Calu3 (cell line): ENCODE data around the gene SGPL1. TPM values are rescaled to one million over a fixed set of nuclear protein-coding genes. Genes with fewer than 3 reads are reported as not detected.
"Not testable (repeated sequence)": the region's sequence is repeated elsewhere in the genome, so short reads cannot be mapped to it uniquely, and the experiment has no call there.

Experiments used
- Bru-seq: library from RNA; stranded (reverse); fragments of 400-500 nt; gene quantifications from one replicate; lab custom pipeline; 2021; lab: Mats Ljungman, UMichigan
- BruChase-seq, 2 experiments: library from RNA; stranded (reverse); fragments of 400-500 nt; gene quantifications; one replicate each; lab custom pipeline; 2021; lab: Mats Ljungman, UMichigan
- BruUV-seq: library from RNA; stranded (reverse); fragments of 400-500 nt; replicated peaks from 2 replicates; lab custom pipeline; 2021; lab: Mats Ljungman, UMichigan
- CTCF ChIA-PET: fragments of 300-600 bp; sonication (Branson Sonifier 250); formaldehyde crosslinking; loops from one replicate; lab custom pipeline; 2022; ENCODE audit warnings: antibody characterized with exemption; lab: Charles Lee
- DNase-seq: peaks from one replicate; pipeline ENCODE4 v3.0.0; 2022
- H3K27ac Mint-ChIP-seq: one replicate; pipeline ENCODE4 v1.8.0; 2022; ENCODE audit warnings: mixed read lengths; ENCODE audit not compliant: unreplicated experiment
- H3K27me3 Mint-ChIP-seq: one replicate; pipeline ENCODE4 v1.8.0; 2022; ENCODE audit warnings: mixed read lengths; ENCODE audit not compliant: unreplicated experiment
- H3K36me3 Mint-ChIP-seq: one replicate; pipeline ENCODE4 v1.8.0; 2022; ENCODE audit warnings: mild to moderate bottlenecking, moderate library complexity, mixed read lengths; ENCODE audit not compliant: insufficient read depth, unreplicated experiment
- H3K4me1 Mint-ChIP-seq: one replicate; pipeline ENCODE4 v1.8.0; 2022; ENCODE audit warnings: mild to moderate bottlenecking, low read depth, mixed read lengths; ENCODE audit not compliant: unreplicated experiment
- H3K4me3 Mint-ChIP-seq: one replicate; pipeline ENCODE4 v1.8.0; 2022; ENCODE audit warnings: mild to moderate bottlenecking, low read depth, moderate library complexity, mixed read lengths; ENCODE audit not compliant: unreplicated experiment
- H3K9me3 Mint-ChIP-seq: one replicate; pipeline ENCODE4 v1.8.0; 2022; ENCODE audit warnings: low read depth, mixed read lengths; ENCODE audit not compliant: unreplicated experiment
- intact Hi-C: fragments of 100-400 bp; cut with micrococcal nuclease; formaldehyde crosslinking; loops from one replicate; pipeline ENCODE4 v1.10.0; 2022; ENCODE audit not compliant: unreplicated experiment
- long read RNA-seq: library from polyadenylated mRNA; stranded (forward); transcript quantifications from one replicate; pipeline ENCODE4 v2.0.0, GENCODE V29; 2022
- total RNA-seq: library from RNA; stranded (reverse); gene quantifications from 2 replicates; pipeline ENCODE4 v1.2.3, GENCODE V29; 2022
- TF ChIP-seq, protein P1 (sequence below): fragments of 200-600 bp; IDR thresholded peaks from one replicate; pipeline ENCODE4 v1.8.0; 2022; ENCODE audit warnings: antibody characterized with exemption; ENCODE audit not compliant: unreplicated experiment

Gene SGPL1, protein sequence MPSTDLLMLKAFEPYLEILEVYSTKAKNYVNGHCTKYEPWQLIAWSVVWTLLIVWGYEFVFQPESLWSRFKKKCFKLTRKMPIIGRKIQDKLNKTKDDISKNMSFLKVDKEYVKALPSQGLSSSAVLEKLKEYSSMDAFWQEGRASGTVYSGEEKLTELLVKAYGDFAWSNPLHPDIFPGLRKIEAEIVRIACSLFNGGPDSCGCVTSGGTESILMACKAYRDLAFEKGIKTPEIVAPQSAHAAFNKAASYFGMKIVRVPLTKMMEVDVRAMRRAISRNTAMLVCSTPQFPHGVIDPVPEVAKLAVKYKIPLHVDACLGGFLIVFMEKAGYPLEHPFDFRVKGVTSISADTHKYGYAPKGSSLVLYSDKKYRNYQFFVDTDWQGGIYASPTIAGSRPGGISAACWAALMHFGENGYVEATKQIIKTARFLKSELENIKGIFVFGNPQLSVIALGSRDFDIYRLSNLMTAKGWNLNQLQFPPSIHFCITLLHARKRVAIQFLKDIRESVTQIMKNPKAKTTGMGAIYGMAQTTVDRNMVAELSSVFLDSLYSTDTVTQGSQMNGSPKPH
- total RNA-seq (75.8 and 84.6 TPM in 2 replicates), Bru-seq, nascent RNA (percentile 85 among the genes with signal in this experiment), BruChase-seq, experiment 1, labeled RNA remaining after a 6-hour chase (percentile 88 among the genes with signal in this experiment), BruChase-seq, experiment 2, labeled RNA remaining after a 2-hour chase (percentile 81 among the genes with signal in this experiment)
- long read RNA-seq, full-length matches to known transcripts: 7 of 49 reads
- long read RNA-seq, partial matches to known transcripts: 2 of 49 reads
- long read RNA-seq, other reads (novel, unspliced or antisense): 40 of 49 reads

DNA sequence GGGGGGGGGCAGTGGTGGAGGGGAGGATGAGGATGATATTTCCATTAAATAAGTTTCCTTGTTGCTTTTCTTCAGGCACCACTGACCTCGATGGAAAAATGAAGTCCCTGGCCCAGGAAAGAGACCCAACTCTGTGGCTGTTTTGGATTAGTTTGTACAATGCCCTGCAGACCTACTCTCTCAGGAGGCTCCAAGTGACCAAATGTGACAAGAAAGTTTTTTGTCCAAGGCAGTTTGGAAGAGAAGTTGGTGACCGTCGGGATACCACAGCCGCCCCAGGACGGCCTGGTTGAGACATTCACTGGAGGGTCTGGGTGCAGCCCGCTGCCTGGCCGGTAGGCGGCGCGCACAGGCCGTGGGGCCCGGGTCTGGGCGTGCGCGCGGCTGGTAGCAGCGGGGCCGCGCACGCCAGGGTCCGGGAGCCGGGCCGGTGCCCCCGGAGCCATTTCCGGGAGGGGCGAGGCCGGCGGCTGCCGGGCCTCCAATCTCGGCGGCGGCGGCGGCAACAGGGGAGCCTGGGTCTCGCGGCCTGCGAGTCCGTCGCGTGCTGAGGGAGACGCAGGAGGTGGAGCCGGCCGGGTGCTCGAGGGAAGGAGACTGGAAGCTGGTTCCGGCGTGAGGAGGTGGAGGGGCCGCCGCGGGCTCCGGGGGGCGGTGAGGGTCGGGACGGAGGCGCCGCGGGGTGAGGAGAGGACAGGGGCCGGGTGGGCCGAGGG, at the start of gene SGPL1:
SGPL1 (plus strand) TSS at position 445 of the 716 bp plus-strand sequence. CDS start 906 bp downstream, outside the sequence.
- peaks cover 27% of the 10 kb centered on the region for H3K27me3 Mint-ChIP-seq
- H3K4me3 Mint-ChIP-seq: peak within 1 kb of the TSS; percentile 84
- TF ChIP-seq, protein P1, sequence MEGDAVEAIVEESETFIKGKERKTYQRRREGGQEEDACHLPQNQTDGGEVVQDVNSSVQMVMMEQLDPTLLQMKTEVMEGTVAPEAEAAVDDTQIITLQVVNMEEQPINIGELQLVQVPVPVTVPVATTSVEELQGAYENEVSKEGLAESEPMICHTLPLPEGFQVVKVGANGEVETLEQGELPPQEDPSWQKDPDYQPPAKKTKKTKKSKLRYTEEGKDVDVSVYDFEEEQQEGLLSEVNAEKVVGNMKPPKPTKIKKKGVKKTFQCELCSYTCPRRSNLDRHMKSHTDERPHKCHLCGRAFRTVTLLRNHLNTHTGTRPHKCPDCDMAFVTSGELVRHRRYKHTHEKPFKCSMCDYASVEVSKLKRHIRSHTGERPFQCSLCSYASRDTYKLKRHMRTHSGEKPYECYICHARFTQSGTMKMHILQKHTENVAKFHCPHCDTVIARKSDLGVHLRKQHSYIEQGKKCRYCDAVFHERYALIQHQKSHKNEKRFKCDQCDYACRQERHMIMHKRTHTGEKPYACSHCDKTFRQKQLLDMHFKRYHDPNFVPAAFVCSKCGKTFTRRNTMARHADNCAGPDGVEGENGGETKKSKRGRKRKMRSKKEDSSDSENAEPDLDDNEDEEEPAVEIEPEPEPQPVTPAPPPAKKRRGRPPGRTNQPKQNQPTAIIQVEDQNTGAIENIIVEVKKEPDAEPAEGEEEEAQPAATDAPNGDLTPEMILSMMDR: peak; percentile 99
- intact Hi-C loops: loop anchor here (1.0 kb wide), 1 partner anchor 65 kb away; no protein-coding TSS in a partner anchor
- H3K9me3 Mint-ChIP-seq: no peaks in the 10 kb centered on the region
- H3K27ac Mint-ChIP-seq: peak within 1 kb of the TSS; percentile 75
- H3K36me3 Mint-ChIP-seq: peaks cover 31% of the 10 kb centered on the region
- BruUV-seq: no TSS peak
- DNase-seq: peak; percentile 96
- peaks cover 8% of the 10 kb centered on the region for H3K4me1 Mint-ChIP-seq
- CTCF ChIA-PET: interaction anchor here (0.6 kb wide), 1 partner anchor 191 kb away, joined by 4 read pairs; no protein-coding TSS in a partner anchor

DNA sequence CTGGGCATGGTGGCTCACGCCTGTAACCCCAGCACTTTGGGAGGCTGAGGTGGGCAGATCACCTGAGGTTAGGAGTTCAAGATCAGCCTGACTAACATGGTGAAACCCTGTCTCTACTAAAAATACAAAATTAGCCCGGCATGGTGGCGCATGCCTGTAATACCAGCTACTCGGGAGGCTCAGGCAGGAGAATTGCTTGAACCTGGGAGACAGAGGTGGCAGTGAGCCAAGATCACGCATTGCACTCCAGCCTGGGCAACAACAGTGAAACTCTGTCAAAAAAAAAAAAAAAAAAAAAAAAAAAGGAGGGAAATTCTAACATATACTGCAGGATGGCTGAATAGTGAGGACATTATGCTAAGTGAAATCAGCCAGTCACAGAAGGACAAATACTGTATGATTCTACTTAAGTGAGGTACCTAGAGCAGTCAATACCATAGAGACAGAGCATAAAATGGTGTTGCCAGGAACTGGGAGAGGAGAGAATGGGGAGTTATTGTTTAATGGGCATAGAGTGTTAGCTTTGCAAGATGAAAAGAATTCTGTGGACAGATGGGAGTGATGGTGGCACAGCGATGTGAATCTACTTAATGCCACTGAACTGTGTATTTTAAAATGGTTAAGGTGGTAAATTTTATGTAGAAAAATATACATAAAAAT, 47.6 kb upstream of the SGPL1 start:
- CTCF ChIA-PET: interaction anchor here (0.7 kb wide), 1 partner anchor 14 kb away, joined by 3 read pairs; no protein-coding TSS in a partner anchor
- H3K4me1 Mint-ChIP-seq, H3K36me3 Mint-ChIP-seq, H3K4me3 Mint-ChIP-seq, BruUV-seq, intact Hi-C loops, H3K27ac Mint-ChIP-seq, DNase-seq, H3K9me3 Mint-ChIP-seq: not testable (repeated sequence)
- peaks cover 91% of the 10 kb centered on the region for H3K27me3 Mint-ChIP-seq

DNA sequence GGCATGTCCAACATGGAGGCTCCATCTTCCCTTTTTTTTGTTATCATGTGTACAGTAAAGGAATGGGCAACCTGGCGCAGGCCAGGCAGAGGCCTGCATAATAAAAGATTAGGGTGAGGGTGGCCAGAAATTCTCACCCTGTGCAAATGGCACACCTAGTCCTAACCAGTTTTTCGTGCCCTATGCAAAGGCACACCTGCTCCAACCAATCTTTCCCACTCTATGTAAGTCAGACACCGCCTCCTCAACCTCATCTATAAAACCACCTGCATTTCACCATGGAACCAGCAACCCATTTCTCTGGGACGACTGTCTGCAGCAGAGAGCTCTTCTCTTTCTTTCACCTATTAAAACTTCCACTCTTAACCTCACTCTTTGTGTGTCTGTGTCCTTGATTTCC, 46.6 kb upstream of the SGPL1 start:
- intact Hi-C loops: no loop called here
- Mint-ChIP-seq H3K9me3 (peaks cover 3% of the 10 kb centered on the region), H3K4me3 (no peak overlapping the region), H3K36me3 (peaks cover 3% of the 10 kb centered on the region), H3K4me1 (no peaks in the 10 kb centered on the region), H3K27ac (no peak overlapping the region), H3K27me3 (peaks cover 91% of the 10 kb centered on the region)
- TF ChIP-seq, protein P1: no peak
- DNase-seq: no peak
- BruUV-seq: no TSS peak
- CTCF ChIA-PET: no interaction called here

DNA sequence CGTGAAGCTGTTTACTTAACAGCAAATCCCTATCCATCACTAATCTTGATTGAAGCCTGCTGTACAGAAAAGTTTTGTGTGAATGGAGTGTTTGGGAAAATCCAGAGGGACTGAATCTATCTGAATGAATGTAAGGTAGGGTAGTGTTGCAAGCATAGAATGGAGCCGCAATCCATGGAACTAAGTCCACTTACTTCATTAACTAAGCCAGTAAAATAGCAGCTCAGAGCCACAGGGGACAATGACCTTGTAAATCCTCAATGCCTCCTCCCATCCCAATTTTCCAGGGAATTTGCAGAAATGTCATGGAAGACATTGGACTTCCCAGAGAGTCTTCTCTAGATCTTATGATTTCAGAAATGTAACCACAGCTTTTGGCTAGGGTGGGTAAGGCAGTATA, 45.7 kb upstream of the SGPL1 start:
- H3K27ac Mint-ChIP-seq: no peak overlapping the region
- H3K4me1 Mint-ChIP-seq: no peaks in the 10 kb centered on the region
- no peak overlapping the region for H3K4me3 Mint-ChIP-seq
- H3K36me3 Mint-ChIP-seq: peaks cover 8% of the 10 kb centered on the region
- intact Hi-C loops: no loop called here
- CTCF ChIA-PET: interaction anchor here (0.6 kb wide), 1 partner anchor 151 kb away, joined by 4 read pairs; no protein-coding TSS in a partner anchor
- peaks cover 91% of the 10 kb centered on the region for H3K27me3 Mint-ChIP-seq
- peaks cover 3% of the 10 kb centered on the region for H3K9me3 Mint-ChIP-seq
- DNase-seq: no peak
- TF ChIP-seq, protein P1: no peak
- BruUV-seq: no TSS peak

DNA sequence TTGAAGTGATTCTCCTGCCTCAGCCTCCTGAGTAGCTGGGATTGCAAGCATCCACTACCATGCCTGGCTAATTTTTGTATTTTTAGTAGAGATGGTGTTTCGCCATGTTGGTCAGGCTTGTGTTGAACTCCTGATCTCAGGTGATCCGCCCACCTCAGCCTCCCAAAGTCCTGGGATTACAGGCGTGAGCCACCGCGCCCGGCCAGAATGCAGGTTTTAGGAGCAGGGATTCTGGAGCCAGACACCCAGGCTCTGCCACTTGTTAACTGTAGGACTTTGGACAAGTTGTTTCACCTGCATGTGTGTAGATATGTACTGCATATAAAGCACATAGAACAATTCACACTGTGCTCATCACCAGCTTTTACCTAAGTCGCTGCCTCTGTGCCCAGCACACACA, 45.2 kb upstream of the SGPL1 start:
- H3K4me3 Mint-ChIP-seq, DNase-seq, CTCF ChIA-PET, H3K4me1 Mint-ChIP-seq, H3K9me3 Mint-ChIP-seq, intact Hi-C loops, H3K36me3 Mint-ChIP-seq, H3K27ac Mint-ChIP-seq, BruUV-seq: not testable (repeated sequence)
- H3K27me3 Mint-ChIP-seq: peaks cover 89% of the 10 kb centered on the region
